Prostate gland (tissue), 2 donors: ENCODE measurements around the gene TNS1. TPM values are rescaled to one million over a fixed set of nuclear protein-coding genes. Genes with fewer than 3 reads are reported as not detected.

Experiments
- DNase-seq: peaks from one replicate; pipeline ENCODE4 v3.0.0-alpha.2; 2019; ENCODE audit warnings: low spot score
- H3K27ac ChIP-seq, 2 donors: fragments of 200-600 bp; sonication (generic); 2 replicates each; pipeline ENCODE4 v1.5.1; 2017 to 2019
- H3K27me3 ChIP-seq: fragments of 200-600 bp; sonication (generic); replicated peaks from 2 replicates; pipeline ENCODE4 v1.5.1; 2019; ENCODE audit not compliant: insufficient read depth
- H3K36me3 ChIP-seq, 2 donors: fragments of 200-600 bp; sonication (generic); 1 replicate in 1 of 2; 2 replicates in 1 of 2; pipeline versions ENCODE4 v1.5.1 to v1.8.1; 2017 to 2019
- H3K4me1 ChIP-seq: fragments of 200-600 bp; sonication (generic); replicated peaks from 2 replicates; pipeline ENCODE4 v1.5.1; 2019
- H3K4me3 ChIP-seq, 2 donors: fragments of 200-600 bp; sonication (generic); 2 replicates each; pipeline ENCODE4 v1.5.1; 2017 to 2019
- H3K9me3 ChIP-seq: fragments of 200-600 bp; sonication (generic); 2 replicates; pipeline ENCODE4 v1.5.1; 2017
- CTCF ChIP-seq, 4 experiments: fragments of 200-600 bp in 2 of 4; fragments of 450-650 bp in 2 of 4; sonication (generic) in 2 of 4; IDR thresholded peaks; 1 replicate in 3 of 4; 2 replicates in 1 of 4; pipeline ENCODE4 v1.5.1; 2016 to 2019; ENCODE audit warnings: antibody characterized with exemption in 4 of 4, mild to moderate bottlenecking in 2 of 4, moderate library complexity in 2 of 4
- POLR2A ChIP-seq: fragments of 450-650 bp; IDR thresholded peaks from one replicate; pipeline ENCODE4 v1.6.1; 2016; ENCODE audit warnings: antibody characterized with exemption, mild to moderate bottlenecking
- POLR2AphosphoS5 ChIP-seq: sonication (generic); formaldehyde crosslinking; IDR thresholded peaks from one replicate; pipeline ENCODE4 v1.6.1; 2017; ENCODE audit warnings: antibody characterized with exemption
- WGBS: methylation state at CpG from one replicate; pipeline ENCODE4 v1.1.5; 2018; 5-methylcytosine and 5-hydroxymethylcytosine counted together
- intact Hi-C: fragments of 100-400 bp; cut with DNase I; formaldehyde crosslinking; loops from one replicate; pipeline ENCODE4 v1.14.2; 2022
- total RNA-seq, 2 donors: library from RNA; depleted of rRNA; stranded (reverse); fragments of >200 nt; gene quantifications; one replicate each; pipeline ENCODE4 v1.1.0, GENCODE V29; 2016

Gene TNS1
- total RNA-seq, 2 donors from 2014 or later = 238 to 659 TPM

DNA sequence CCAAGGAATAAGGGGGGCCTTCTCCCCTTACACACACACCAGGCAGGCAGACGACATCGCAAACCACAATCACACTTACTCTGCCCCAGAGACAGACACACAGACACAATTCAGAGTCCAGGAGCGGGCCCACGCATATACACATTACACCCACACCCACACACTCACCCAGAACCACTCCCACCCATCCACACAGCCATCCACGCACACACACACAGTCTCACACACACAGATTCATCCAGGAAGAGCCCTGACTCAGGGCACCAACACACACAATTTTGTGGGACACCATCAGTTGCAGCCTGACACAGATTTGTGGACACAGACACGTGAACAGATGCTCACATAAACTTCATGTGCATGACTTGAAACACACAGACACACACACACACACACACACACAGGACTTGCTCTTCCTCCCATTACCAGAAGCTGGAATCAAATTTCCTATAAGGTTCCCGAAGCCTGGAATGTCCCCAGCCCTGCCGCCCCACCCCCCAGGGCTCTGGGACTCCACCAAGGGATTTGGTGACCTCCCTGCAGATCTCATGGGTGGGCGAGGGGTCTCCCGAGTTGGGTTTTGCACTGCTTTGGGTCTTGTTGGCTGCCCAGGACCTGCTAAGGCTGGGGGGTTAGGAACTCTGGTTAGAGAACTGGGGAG lies 23.5 kb downstream of the TNS1 start:
- TF ChIP-seq POLR2AphosphoS5 (no peak), CTCF (IDR thresholded peaks at IDR 0.05) (no peak), POLR2A (no peak)
- WGBS = 13% methylated on average over 10 of the region's 10 CpGs
- Histone ChIP-seq H3K4me3 (peak overlapping the region; percentile 45 to 47), H3K27ac (peak overlapping the region; percentile 78 to 87), H3K27me3 (no peaks in the 10 kb centered on the region), H3K9me3 (no peaks in the 10 kb centered on the region), H3K4me1 (peaks cover 5% of the 10 kb centered on the region), H3K36me3 (no peaks in the 10 kb centered on the region)
- no peak for DNase-seq
- intact Hi-C loops = no loop called here

GRCh38 chr2:217978536-217979150 lies 24.2 kb downstream of the TNS1 start:
- H3K36me3 ChIP-seq = no peaks in the 10 kb centered on the region
- intact Hi-C loops = no loop called here
- H3K4me1 ChIP-seq = peaks cover 5% of the 10 kb centered on the region
- H3K9me3 ChIP-seq = no peaks in the 10 kb centered on the region
- 6% methylated on average over 46 of the region's 46 CpGs for WGBS
- peak overlapping the region; percentile 45 to 47 for H3K4me3 ChIP-seq
- no peak for DNase-seq
- peak overlapping the region; percentile 78 to 87 for H3K27ac ChIP-seq
- TF ChIP-seq CTCF (IDR thresholded peaks at IDR 0.05) = no peak
- peak; percentile 4 for TF ChIP-seq POLR2AphosphoS5
- no peak for TF ChIP-seq POLR2A
- H3K27me3 ChIP-seq = no peaks in the 10 kb centered on the region

- intact Hi-C loops = no loop called here
- DNase-seq = no peak
- peak overlapping the region; percentile 45 to 47 for H3K4me3 ChIP-seq
- peak overlapping the region; percentile 78 to 87 for H3K27ac ChIP-seq
- H3K4me1 ChIP-seq = peaks cover 5% of the 10 kb centered on the region
- no peaks in the 10 kb centered on the region for H3K9me3 ChIP-seq
- 24% methylated on average over 16 of the region's 16 CpGs for WGBS
- no peaks in the 10 kb centered on the region for H3K27me3 ChIP-seq
- H3K36me3 ChIP-seq = no peaks in the 10 kb centered on the region
- no peak for TF ChIP-seq POLR2AphosphoS5
Measured at GRCh38 chr2:217977840-217978535, 24.8 kb downstream of the TNS1 start.

DNA sequence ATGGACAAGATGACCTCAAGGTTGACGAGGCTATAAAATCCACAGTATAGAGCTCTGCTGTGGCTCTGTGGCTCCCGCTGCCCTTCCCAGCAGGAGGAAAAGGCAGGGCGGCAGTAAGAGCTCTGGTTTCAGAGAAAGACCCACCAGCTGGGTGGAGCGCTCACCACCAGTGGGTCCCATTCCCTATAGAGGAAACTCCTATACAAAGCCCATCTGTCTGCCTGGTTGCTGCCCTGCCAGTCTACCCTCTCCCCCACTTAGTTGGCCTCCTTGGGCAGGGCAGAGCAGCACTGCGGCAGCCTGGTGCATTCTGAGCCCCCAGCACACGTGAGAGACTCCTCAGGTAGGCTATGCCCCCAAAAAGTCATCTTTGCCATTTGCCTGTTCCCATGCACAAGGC lies 26.5 kb downstream of the TNS1 start:
- no peak for DNase-seq
- no peaks in the 10 kb centered on the region for H3K27me3 ChIP-seq
- 89% methylated on average over 6 of the region's 6 CpGs for WGBS
- TF ChIP-seq POLR2A = no peak
- TF ChIP-seq CTCF (IDR thresholded peaks at IDR 0.05) = no peak
- TF ChIP-seq POLR2AphosphoS5 = no peak
- H3K4me3 ChIP-seq = no peak overlapping the region
- intact Hi-C loops = no loop called here
- H3K4me1 ChIP-seq = peaks cover 5% of the 10 kb centered on the region
- H3K36me3 ChIP-seq = no peaks in the 10 kb centered on the region
- H3K27ac ChIP-seq = no peak overlapping the region
- no peaks in the 10 kb centered on the region for H3K9me3 ChIP-seq

DNA sequence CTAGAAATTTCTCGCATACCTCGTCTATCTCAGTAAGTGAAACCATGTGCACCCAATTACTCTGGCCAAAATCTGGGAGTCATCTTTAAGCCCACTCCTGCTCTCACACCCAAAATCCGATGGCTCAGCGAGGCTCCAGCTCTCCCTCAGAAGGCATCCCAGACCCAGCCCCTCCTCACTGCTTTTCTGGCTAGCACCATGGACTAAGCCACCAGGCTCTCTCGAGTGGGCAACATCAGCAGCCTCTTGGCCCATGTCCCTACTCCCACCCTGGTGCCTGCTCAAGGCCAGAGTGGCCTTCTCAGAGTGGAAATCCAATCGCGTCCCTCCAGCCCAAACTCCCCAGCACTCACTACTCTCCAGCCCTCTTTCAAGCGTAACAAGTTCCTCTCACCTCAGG lies 27.2 kb downstream of the TNS1 start:
- intact Hi-C loops = no loop called here
- Histone ChIP-seq H3K9me3 (no peaks in the 10 kb centered on the region), H3K36me3 (no peaks in the 10 kb centered on the region), H3K4me3 (no peak overlapping the region), H3K27ac (peak overlapping the region in 1 of 2 donors; percentile 33), H3K4me1 (peaks cover 5% of the 10 kb centered on the region), H3K27me3 (no peaks in the 10 kb centered on the region)
- TF ChIP-seq POLR2A = no peak
- WGBS = 69% methylated on average over 8 of the region's 8 CpGs
- DNase-seq = no peak
